H1 (cell line): ENCODE measurements around the gene DCBLD1. TPM values are rescaled to one million over a fixed set of nuclear protein-coding genes. Genes with fewer than 3 reads are reported as not detected.

Experiments used
- CTCF ChIA-PET: fragments of 300-600 bp; sonication (Branson Sonifier 250); formaldehyde crosslinking; loops from one replicate; lab custom pipeline; 2021; ENCODE audit not compliant: partially characterized antibody; lab: Charles Lee
- POLR2A ChIA-PET: fragments of 300-600 bp; sonication (Branson Sonifier 250); formaldehyde crosslinking; loops from one replicate; lab custom pipeline; 2021; ENCODE audit warnings: inconsistent platforms; ENCODE audit not compliant: partially characterized antibody; lab: Charles Lee
- DNase-seq, 2 experiments: peaks; one replicate each; pipeline versions ENCODE4 v3.0.0 to v3.0.0-alpha.2; 2010 to 2022; ENCODE audit warnings: low spot score in 2 of 2, low read depth in 1 of 2, mixed read lengths in 1 of 2
- FAIRE-seq: peaks from 2 replicates; lab custom pipeline; 2011; peaks lifted over from hg19 to GRCh38; lab: Jason Lieb, UNC
- H2AFZ ChIP-seq: 2 replicates; pipeline ENCODE4 v1.8.1; 2012; ENCODE audit warnings: low read length, inconsistent platforms
- H2AK5ac ChIP-seq: 2 replicates; pipeline ENCODE4 v1.6.1; 2013; ENCODE audit warnings: low read depth, low read length
- H2BK120ac ChIP-seq: replicated peaks from 2 replicates; pipeline ENCODE3; 2013; ENCODE audit warnings: low read depth, low read length, inconsistent platforms
- H2BK12ac ChIP-seq: 2 replicates; pipeline ENCODE4 v1.6.1; 2013; ENCODE audit warnings: low read depth, low read length
- H2BK15ac ChIP-seq: 2 replicates; pipeline ENCODE4 v1.6.1; 2013; ENCODE audit warnings: low read length
- H2BK20ac ChIP-seq: 2 replicates; pipeline ENCODE4 v1.6.1; 2013; ENCODE audit warnings: low read length
- H2BK5ac ChIP-seq: 2 replicates; pipeline ENCODE4 v1.6.1; 2013; ENCODE audit warnings: low read depth, low read length
- H3K14ac ChIP-seq: 2 replicates; pipeline ENCODE4 v1.6.1; 2013; ENCODE audit warnings: inconsistent platforms; ENCODE audit not compliant: insufficient read length
- H3K18ac ChIP-seq: 2 replicates; pipeline ENCODE4 v1.6.1; 2013; ENCODE audit warnings: low read length; ENCODE audit errors: extremely low read depth
- H3K23ac ChIP-seq: 2 replicates; pipeline ENCODE4 v1.6.1; 2013; ENCODE audit warnings: inconsistent platforms; ENCODE audit not compliant: insufficient read length
- H3K23me2 ChIP-seq: 2 replicates; pipeline ENCODE4 v1.6.1; 2013; ENCODE audit warnings: low read depth, low read length
- H3K27ac ChIP-seq: 2 replicates; pipeline ENCODE4 v1.6.1; 2011; ENCODE audit warnings: low read depth, low read length, inconsistent platforms
- H3K27me3 ChIP-seq, 4 experiments: replicated peaks in 1 of 4; 1 replicate in 1 of 4; 2 replicates in 3 of 4; pipeline versions ENCODE4 v1.6.1 to v1.8.1; 2011 to 2013; ENCODE audit warnings: low read length in 3 of 4, mild to moderate bottlenecking in 3 of 4, inconsistent platforms in 2 of 4, mixed read lengths in 2 of 4, moderate library complexity in 1 of 4; ENCODE audit not compliant: control insufficient read depth in 3 of 4, insufficient read depth in 3 of 4; ENCODE audit errors: extremely low read depth in 1 of 4
- H3K36me3 ChIP-seq, 4 experiments: 2 replicates each; pipeline versions ENCODE4 v1.6.1 to v1.8.1; 2011 to 2013; ENCODE audit warnings: mild to moderate bottlenecking in 4 of 4, low read length in 3 of 4, moderate library complexity in 2 of 4, control low read depth in 1 of 4, inconsistent platforms in 1 of 4; ENCODE audit not compliant: insufficient read depth in 4 of 4, control insufficient read depth in 2 of 4
- H3K4ac ChIP-seq: replicated peaks from 2 replicates; pipeline ENCODE3; 2013; ENCODE audit warnings: low read length, low read depth, mixed read lengths, inconsistent platforms; ENCODE audit not compliant: insufficient read length
- H3K4me1 ChIP-seq, 4 experiments: replicated peaks in 1 of 4; 1 replicate in 1 of 4; 2 replicates in 3 of 4; pipeline versions ENCODE4 v1.6.1 to v1.8.1; 2011 to 2013; ENCODE audit warnings: low read length in 3 of 4, inconsistent platforms in 2 of 4, mixed read lengths in 1 of 4; ENCODE audit not compliant: insufficient read depth in 4 of 4, control insufficient read depth in 3 of 4
- H3K4me2 ChIP-seq, 2 experiments: 2 replicates each; pipeline versions ENCODE4 v1.6.1 to v1.8.1; 2011 to 2013; ENCODE audit warnings: low read depth in 2 of 2, low read length in 2 of 2, control low read depth in 1 of 2, inconsistent platforms in 1 of 2, mild to moderate bottlenecking in 1 of 2; ENCODE audit not compliant: insufficient read depth in 1 of 2
- H3K4me3 ChIP-seq, 4 experiments: fragments of 200-600, 300-600 bp in 1 of 4; sonication (generic), shearing (Covaris generic), sonication (Bioruptor Twin) in 1 of 4; 2 replicates each; pipeline versions ENCODE4 v1.5.1 to v1.8.1; 2011 to 2016; ENCODE audit warnings: low read length in 4 of 4, low read depth in 3 of 4, control low read depth in 2 of 4, inconsistent platforms in 2 of 4, mild to moderate bottlenecking in 2 of 4, mixed read lengths in 1 of 4, moderate library complexity in 1 of 4; ENCODE audit not compliant: insufficient read depth in 2 of 4; ENCODE audit errors: extremely low read depth in 1 of 4
- H3K56ac ChIP-seq: replicated peaks from 2 replicates; pipeline ENCODE3; 2013; ENCODE audit warnings: low read depth, mild to moderate bottlenecking, mixed read lengths, low read length, inconsistent platforms; ENCODE audit not compliant: insufficient read length
- H3K79me1 ChIP-seq: 2 replicates; pipeline ENCODE4 v1.6.1; 2013; ENCODE audit warnings: low read depth, low read length, control low read depth
- H3K79me2 ChIP-seq, 2 experiments: 2 replicates each; pipeline versions ENCODE4 v1.6.1 to v1.8.1; 2012 to 2013; ENCODE audit warnings: low read length in 2 of 2, mild to moderate bottlenecking in 2 of 2, inconsistent platforms in 1 of 2; ENCODE audit not compliant: insufficient read depth in 2 of 2, control insufficient read depth in 1 of 2
- H3K9ac ChIP-seq, 4 experiments: replicated peaks in 1 of 4; 1 replicate in 1 of 4; 2 replicates in 3 of 4; pipeline versions ENCODE4 v1.6.1 to v1.8.1; 2011 to 2013; ENCODE audit warnings: low read depth in 3 of 4, low read length in 3 of 4, control low read depth in 2 of 4, mild to moderate bottlenecking in 2 of 4, moderate library complexity in 2 of 4, inconsistent platforms in 1 of 4; ENCODE audit errors: extremely low read depth in 1 of 4
- H3K9me3 ChIP-seq, 2 experiments: 2 replicates each; pipeline versions ENCODE4 v1.6.1 to v1.8.1; 2012 to 2013; ENCODE audit warnings: mild to moderate bottlenecking in 2 of 2, moderate library complexity in 2 of 2, control low read depth in 1 of 2, inconsistent platforms in 1 of 2, low read depth in 1 of 2, low read length in 1 of 2, mixed read lengths in 1 of 2; ENCODE audit not compliant: insufficient read depth in 2 of 2
- H4K20me1 ChIP-seq, 2 experiments: replicated peaks in 1 of 2; 2 replicates each; pipeline versions ENCODE3 to v1.8.1; 2011 to 2013; ENCODE audit warnings: inconsistent platforms in 2 of 2, low read length in 2 of 2, mild to moderate bottlenecking in 1 of 2; ENCODE audit not compliant: insufficient read depth in 2 of 2, control insufficient read depth in 1 of 2
- H4K5ac ChIP-seq: 2 replicates; pipeline ENCODE4 v1.6.1; 2013; ENCODE audit warnings: low read length, low read depth, mixed read lengths, inconsistent platforms; ENCODE audit not compliant: insufficient read length
- H4K8ac ChIP-seq: 2 replicates; pipeline ENCODE4 v1.8.0; 2013; ENCODE audit warnings: mild to moderate bottlenecking, moderate library complexity, low read length, inconsistent platforms; ENCODE audit not compliant: insufficient read depth; ENCODE audit errors: extremely low read depth
- H4K91ac ChIP-seq: replicated peaks from 2 replicates; pipeline ENCODE3; 2013; ENCODE audit warnings: low read length, mixed read lengths, inconsistent platforms; ENCODE audit not compliant: insufficient read length
- BRCA1 ChIP-seq: IDR thresholded peaks from 2 replicates; pipeline ENCODE4 v1.6.1; 2012; ENCODE audit warnings: low read depth, low read length, improper control_type of control experiment
- WGBS, 2 experiments: shearing (Covaris generic) in 1 of 2; methylation state at CpG; one replicate each; pipeline versions ENCODE4 v1.1.6 to v1.1.7; 2013 to 2015; ENCODE audit warnings: low lambda C conversion rate in 2 of 2, mixed read lengths in 2 of 2, inconsistent platforms in 1 of 2, low coverage in 1 of 2, missing lambda C conversion rate in 1 of 2; ENCODE audit not compliant: insufficient replicate concordance in 2 of 2, insufficient coverage in 1 of 2, insufficient read length in 1 of 2; ENCODE audit errors: extremely low coverage in 1 of 2, missing lambda C conversion rate in 1 of 2; 5-methylcytosine and 5-hydroxymethylcytosine counted together
- polyA plus RNA-seq, 7 experiments: library from polyadenylated mRNA; depleted of rRNA in 3 of 7; stranded (reverse) in 5 of 7; unstranded in 2 of 7; fragments of >200 nt in 5 of 7; fragments of 200-250 nt in 2 of 7; gene quantifications; 1 replicate in 5 of 7; 2 replicates in 1 of 7; 4 replicates in 1 of 7; pipeline versions ENCODE4 v1.2.1 to v1.2.3, GENCODE V29; 2011 to 2013; ENCODE audit warnings: missing spikeins in 2 of 7, mixed read lengths in 2 of 7
- total RNA-seq: library from RNA; stranded (reverse); fragmentation: NEBNext Ultra II Directional; extraction: Animal tissue kit (Norgen Biotek cat#: 25700); gene quantifications from 2 replicates; pipeline ENCODE4 v1.2.1, GENCODE V29; 2021

DCBLD1 gene
- total and polyA plus RNA-seq, 2 of the 8 experiments (the other 6 are each of a cell fraction or from before 2014, with no cell fraction given) = 3.9 to 11.2 TPM

GRCh38 chr6:117480651-117481050 is 1.8 kb upstream of the DCBLD1 start:
- Histone ChIP-seq H3K14ac (no peak overlapping the region), H3K9ac (no peak overlapping the region), H4K20me1 (no peaks in the 10 kb centered on the region), H3K4ac (no peak overlapping the region), H3K36me3 (no peaks in the 10 kb centered on the region), H3K23me2 (peaks cover 18% of the 10 kb centered on the region), H3K27ac (no peak overlapping the region), H3K27me3 (peaks cover 0 to 27% (median 20%) of the 10 kb centered on the region in 4 experiments; a peak in 6 of 7 replicates), H3K79me2 (no peaks in the 10 kb centered on the region), H2BK120ac (no peak overlapping the region), H3K18ac (no peak overlapping the region), H2BK15ac (no peak overlapping the region), H2BK5ac (no peak overlapping the region), H3K4me3 (no peak overlapping the region), H3K4me1 (peaks cover 7 to 14% (median 10%) of the 10 kb centered on the region in 4 experiments), H3K23ac (no peak overlapping the region), H3K4me2 (no peak overlapping the region; a peak in 1 of 4 replicates), H4K8ac (no peak overlapping the region), H2AFZ (no peak overlapping the region), H4K91ac (no peak overlapping the region), H2BK20ac (no peak overlapping the region), H3K56ac (no peak overlapping the region), H4K5ac (no peak overlapping the region), H3K79me1 (no peaks in the 10 kb centered on the region), H3K9me3 (no peaks in the 10 kb centered on the region), H2AK5ac (no peak overlapping the region), H2BK12ac (no peak overlapping the region)
- POLR2A ChIA-PET = no interaction called here
- FAIRE-seq (no peak), DNase-seq (no peak)
- WGBS, 2 experiments = 81% methylated on average over 3 of the region's 3 CpGs; no CpG with 5 or more reads in 1 of the 2 experiments
- CTCF ChIA-PET = interaction anchor here (0.6 to 8.2 kb wide), 10 partner anchors 23 to 314 kb away, joined by 3 to 58 read pairs (median 6); no protein-coding TSS in a partner anchor
- TF ChIP-seq BRCA1 = no peak
